Measurements from ENCODE around the gene MLANA.

DNA sequence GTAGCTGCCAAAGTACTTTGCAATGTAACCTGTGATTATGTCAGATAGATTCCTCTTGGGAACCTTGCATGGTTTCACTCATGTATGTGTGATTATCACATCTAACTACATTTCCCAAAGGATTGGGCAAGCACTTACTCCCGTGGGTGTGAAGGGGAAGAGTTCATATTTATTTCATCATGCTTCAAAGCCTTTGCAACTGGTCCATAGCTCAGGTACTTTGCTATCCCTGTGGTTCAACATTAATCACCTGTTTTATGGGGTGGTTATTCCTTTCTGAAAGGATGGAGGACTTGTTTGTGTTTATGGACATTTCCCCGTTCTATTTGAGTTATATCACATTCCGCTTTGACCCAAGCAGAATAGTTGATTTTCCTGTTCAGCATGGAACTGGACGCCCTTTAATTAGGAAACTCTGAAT lies 44.2 kb upstream of the MLANA start:
- no peak for TF ChIP-seq YY1 (IDR thresholded peaks at IDR 0.05; ENCODE audit: insufficient read depth, insufficient read length)
- TF ChIP-seq SUZ12 (IDR thresholded peaks at IDR 0.05; ENCODE audit: extremely low read depth, insufficient read depth, insufficient read length), result no peak
- no peak for TF ChIP-seq ZNF274 (IDR thresholded peaks at IDR 0.05; ENCODE audit: low read depth, low read length)

Data from NT2/D1 (cell line).